GM13977 (cell line): ENCODE results near the gene RPAP2.
"Not testable (repeated sequence)": the region's sequence is repeated elsewhere in the genome, so short reads cannot be mapped to it uniquely, and the experiment has no call there.

Experiments used
- DNase-seq: peaks from one replicate; pipeline ENCODE4 v3.0.0; 2012; ENCODE audit warnings: low spot score
- CTCF ChIP-seq: IDR thresholded peaks from 2 replicates; pipeline ENCODE4 v1.5.1; 2012; ENCODE audit warnings: mild to moderate bottlenecking, control low read depth; ENCODE audit not compliant: insufficient read depth; ENCODE audit errors: extremely low read depth, missing control alignments
- in situ Hi-C: fragments of 300-500 bp; cut with MboI; formaldehyde crosslinking; loops from one replicate; pipeline ENCODE4 v1.12.0; 2022; ENCODE audit warnings: low sequenced_read_pairs, low pct_unique_long_range_greater_than_20kb, mixed read lengths, inconsistent platforms; ENCODE audit not compliant: unreplicated experiment

The RPAP2 gene

GRCh38 chr1:92425617-92426016 is 126.8 kb downstream of the RPAP2 start:
- in situ Hi-C loops: no loop called here
- DNase-seq: no peak
- TF ChIP-seq CTCF: no peak

- in situ Hi-C loops: no loop called here
- no peak for TF ChIP-seq CTCF
Observed at GRCh38 chr1:92430030-92430429, 131.2 kb downstream of the RPAP2 start.

GRCh38 chr1:92434572-92434971 is 135.7 kb downstream of the RPAP2 start:
- in situ Hi-C loops, DNase-seq: not testable (repeated sequence)

More at GRCh38 chr1:92430030-92430429, 131.2 kb downstream of the RPAP2 start:
- no peak for DNase-seq

GRCh38 chr1:92439291-92439690 is 140.4 kb downstream of the RPAP2 start:
- no peak for DNase-seq
- in situ Hi-C loops: no loop called here
- no peak for TF ChIP-seq CTCF

GRCh38 chr1:92441316-92441696 is 142.4 kb downstream of the RPAP2 start:
- DNase-seq: no peak
- no peak for TF ChIP-seq CTCF
- in situ Hi-C loops: no loop called here

GRCh38 chr1:92441697-92442342 is 143.0 kb downstream of the RPAP2 start:
- in situ Hi-C loops: no loop called here
- TF ChIP-seq CTCF: no peak
- no peak for DNase-seq

GRCh38 chr1:92442351-92442750 is 143.5 kb downstream of the RPAP2 start:
- no peak for TF ChIP-seq CTCF
- no peak for DNase-seq
- in situ Hi-C loops: no loop called here
